NCI-H526 (cell line): ENCODE data around the gene MEPCE.

Experiments used
- DNase-seq, 2 experiments: peaks; one replicate each; lab custom pipeline; 2025; lab: John Stamatoyannopoulos, UW

Gene MEPCE

GRCh38 chr7:100464791-100465190 lies 35.2 kb downstream of the MEPCE start:
- no peak for DNase-seq

GRCh38 chr7:100465299-100465698 lies 35.7 kb downstream of the MEPCE start:
- DNase-seq: no peak

GRCh38 chr7:100465702-100466311 lies 36.2 kb downstream of the MEPCE start:
- peak; percentile 46 to 80 for DNase-seq

- peak in 1 of 2 experiments; percentile 18 for DNase-seq
These were observed 37.3 kb downstream of the MEPCE start for GRCh38 chr7:100466653-100467605.

- no peak for DNase-seq
These were observed 38.2 kb downstream of the MEPCE start for GRCh38 chr7:100467638-100468373.

GRCh38 chr7:100469227-100470044 lies 39.8 kb downstream of the MEPCE start:
- peak; percentile 19 to 90 for DNase-seq

- DNase-seq: no peak
These were observed 41.4 kb downstream of the MEPCE start for GRCh38 chr7:100471021-100471420.

- no peak for DNase-seq
These were observed 42.7 kb downstream of the MEPCE start for GRCh38 chr7:100472121-100472851.

GRCh38 chr7:100472854-100473499 lies 43.3 kb downstream of the MEPCE start:
- DNase-seq: no peak

- no peak for DNase-seq
These were observed 45.9 kb downstream of the MEPCE start for GRCh38 chr7:100475549-100475948.

- no peak for DNase-seq
These were observed 46.6 kb downstream of the MEPCE start for GRCh38 chr7:100476101-100476780.

- peak in 1 of 2 experiments; percentile 50 for DNase-seq
These were observed 47.6 kb downstream of the MEPCE start for GRCh38 chr7:100476903-100477870.

GRCh38 chr7:100477871-100478267 lies 48.2 kb downstream of the MEPCE start:
- DNase-seq: peak in 1 of 2 experiments; percentile 49

- DNase-seq: peak; percentile 94
These were observed 49.5 kb downstream of the MEPCE start, which contains the start of gene TSC22D4 for GRCh38 chr7:100478958-100479660. Gene TSC22D4, minus strand, starts transcription at chr7:100479214. Its CDS starts 1,176 bp downstream, at chr7:100478038.

- no peak for DNase-seq
These were observed 51.8 kb downstream of the MEPCE start for GRCh38 chr7:100481466-100481865.

- DNase-seq: no peak
These were observed 53.1 kb downstream of the MEPCE start for GRCh38 chr7:100482728-100483089.

GRCh38 chr7:100483090-100483721 lies 53.6 kb downstream of the MEPCE start:
- peak in 1 of 2 experiments; percentile 80 for DNase-seq
